ENCODE measurements around the gene CYRIA.

DNA sequence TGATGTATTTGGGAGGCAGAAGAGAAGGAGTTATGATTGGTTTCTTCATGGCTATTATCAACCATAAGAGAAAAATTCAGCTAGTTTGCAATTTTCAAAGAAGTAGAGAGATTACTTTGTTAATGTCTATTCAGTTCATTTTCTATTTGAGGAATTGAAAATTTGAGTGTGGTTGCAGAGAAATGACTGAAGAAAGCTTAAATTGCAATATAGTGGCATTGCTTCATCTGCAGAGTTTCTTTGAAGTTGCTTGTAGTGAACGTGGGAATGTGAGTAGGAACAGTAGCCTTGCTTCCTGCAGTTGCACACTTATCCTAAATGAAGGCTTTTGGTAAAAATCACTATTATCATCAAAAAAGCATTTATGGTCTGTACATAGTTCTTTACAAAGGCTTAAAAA is 14.7 kb upstream of the CYRIA start:
- TF ChIP-seq, protein P1, sequence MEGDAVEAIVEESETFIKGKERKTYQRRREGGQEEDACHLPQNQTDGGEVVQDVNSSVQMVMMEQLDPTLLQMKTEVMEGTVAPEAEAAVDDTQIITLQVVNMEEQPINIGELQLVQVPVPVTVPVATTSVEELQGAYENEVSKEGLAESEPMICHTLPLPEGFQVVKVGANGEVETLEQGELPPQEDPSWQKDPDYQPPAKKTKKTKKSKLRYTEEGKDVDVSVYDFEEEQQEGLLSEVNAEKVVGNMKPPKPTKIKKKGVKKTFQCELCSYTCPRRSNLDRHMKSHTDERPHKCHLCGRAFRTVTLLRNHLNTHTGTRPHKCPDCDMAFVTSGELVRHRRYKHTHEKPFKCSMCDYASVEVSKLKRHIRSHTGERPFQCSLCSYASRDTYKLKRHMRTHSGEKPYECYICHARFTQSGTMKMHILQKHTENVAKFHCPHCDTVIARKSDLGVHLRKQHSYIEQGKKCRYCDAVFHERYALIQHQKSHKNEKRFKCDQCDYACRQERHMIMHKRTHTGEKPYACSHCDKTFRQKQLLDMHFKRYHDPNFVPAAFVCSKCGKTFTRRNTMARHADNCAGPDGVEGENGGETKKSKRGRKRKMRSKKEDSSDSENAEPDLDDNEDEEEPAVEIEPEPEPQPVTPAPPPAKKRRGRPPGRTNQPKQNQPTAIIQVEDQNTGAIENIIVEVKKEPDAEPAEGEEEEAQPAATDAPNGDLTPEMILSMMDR (IDR thresholded peaks at IDR 0.05): no peak
- TF ChIP-seq POLR2A (IDR thresholded peaks at IDR 0.05): no peak

Measured in ovary (tissue), 3 donors.